ENCODE results near the gene TXNDC17.

The TXNDC17 gene

DNA sequence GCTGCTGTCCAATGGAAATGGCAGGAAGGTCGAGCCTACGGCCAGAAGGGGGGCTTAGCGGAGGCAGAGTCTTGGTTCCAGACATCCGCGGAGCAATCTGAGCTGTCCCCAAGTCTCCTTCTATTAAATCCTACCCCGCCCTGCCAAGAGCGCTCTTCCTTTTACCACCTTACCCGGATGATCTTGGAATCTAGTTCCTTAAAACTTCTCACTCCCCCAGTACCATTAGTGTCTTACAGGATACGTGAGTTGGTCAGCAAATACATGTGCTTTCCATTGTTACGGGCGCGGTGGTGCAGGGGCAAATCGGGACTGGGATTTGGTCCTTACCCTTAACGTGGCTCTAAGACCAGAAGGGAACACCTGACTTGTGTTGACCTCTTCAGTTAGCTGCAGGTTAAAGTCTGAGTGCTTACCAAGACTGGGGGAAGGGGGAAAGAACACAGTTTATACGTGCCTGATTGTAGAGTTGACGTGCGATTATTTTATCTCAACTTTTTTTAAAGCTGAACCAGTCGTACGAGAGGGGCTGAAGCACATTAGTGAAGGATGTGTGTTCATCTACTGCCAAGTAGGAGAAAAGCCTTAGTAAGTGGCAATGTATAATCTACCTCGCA, 495 bp downstream of the TXNDC17 start:
- TF ChIP-seq, protein P1, sequence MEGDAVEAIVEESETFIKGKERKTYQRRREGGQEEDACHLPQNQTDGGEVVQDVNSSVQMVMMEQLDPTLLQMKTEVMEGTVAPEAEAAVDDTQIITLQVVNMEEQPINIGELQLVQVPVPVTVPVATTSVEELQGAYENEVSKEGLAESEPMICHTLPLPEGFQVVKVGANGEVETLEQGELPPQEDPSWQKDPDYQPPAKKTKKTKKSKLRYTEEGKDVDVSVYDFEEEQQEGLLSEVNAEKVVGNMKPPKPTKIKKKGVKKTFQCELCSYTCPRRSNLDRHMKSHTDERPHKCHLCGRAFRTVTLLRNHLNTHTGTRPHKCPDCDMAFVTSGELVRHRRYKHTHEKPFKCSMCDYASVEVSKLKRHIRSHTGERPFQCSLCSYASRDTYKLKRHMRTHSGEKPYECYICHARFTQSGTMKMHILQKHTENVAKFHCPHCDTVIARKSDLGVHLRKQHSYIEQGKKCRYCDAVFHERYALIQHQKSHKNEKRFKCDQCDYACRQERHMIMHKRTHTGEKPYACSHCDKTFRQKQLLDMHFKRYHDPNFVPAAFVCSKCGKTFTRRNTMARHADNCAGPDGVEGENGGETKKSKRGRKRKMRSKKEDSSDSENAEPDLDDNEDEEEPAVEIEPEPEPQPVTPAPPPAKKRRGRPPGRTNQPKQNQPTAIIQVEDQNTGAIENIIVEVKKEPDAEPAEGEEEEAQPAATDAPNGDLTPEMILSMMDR (IDR thresholded peaks at IDR 0.05; ENCODE audit: borderline replicate concordance, insufficient read depth, low read depth, low read length), result no peak
- peak overlapping the region; percentile 69 for H3K4me3 ChIP-seq (ENCODE audit: low read depth, low read length)

DNA sequence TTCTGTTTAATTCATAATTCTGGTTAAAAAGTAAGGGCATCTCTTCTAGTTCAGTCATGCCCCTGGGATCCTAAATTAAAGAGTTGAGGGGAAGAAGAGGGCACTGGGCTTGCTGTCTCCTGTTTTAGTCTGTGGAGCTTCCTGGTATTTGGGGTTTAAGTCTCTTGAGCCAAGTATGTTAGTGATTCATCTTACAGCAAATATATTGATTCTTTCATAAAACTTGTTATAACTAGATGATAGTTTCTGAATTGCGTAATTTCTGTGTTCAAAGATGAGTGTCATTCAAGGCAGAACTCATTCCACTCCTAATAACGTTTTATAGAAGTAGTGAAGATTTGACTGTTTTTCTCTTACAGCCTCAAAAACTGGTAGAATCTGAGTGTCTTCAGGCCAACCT, 1.7 kb downstream of the TXNDC17 start:
- H3K4me3 ChIP-seq (ENCODE audit: low read depth, low read length), result no peak overlapping the region

DNA sequence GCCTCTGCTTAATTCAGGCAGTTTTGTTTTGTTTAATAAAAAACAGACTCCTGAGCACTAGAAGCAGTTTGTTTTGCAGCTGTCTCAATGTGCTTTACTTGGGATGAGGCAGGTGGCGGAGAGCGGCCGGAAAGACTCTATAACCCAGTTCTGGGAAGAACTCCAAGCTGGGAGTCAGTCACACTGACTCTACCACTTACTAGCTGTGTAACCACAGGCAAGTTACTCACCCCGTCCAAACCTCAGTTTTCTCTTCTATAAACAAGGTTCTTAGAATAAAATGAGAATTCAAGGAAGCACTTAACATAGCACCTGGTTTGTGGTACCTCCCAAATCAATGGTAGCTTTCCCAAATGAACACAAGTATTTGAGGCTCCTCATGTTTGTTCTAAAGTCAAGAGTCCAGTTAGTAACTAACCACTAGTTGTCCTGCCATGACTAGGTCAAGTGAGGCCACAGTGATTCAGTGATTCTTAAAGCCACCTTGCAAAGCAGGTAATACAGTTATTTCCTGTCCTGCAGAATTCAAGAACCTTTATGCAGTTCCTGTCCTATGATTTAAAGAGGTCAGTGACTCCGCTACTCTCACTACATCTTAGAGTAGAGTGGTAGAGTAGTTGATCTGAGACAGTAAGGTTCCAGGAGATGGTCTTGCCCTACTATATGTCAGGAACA, 2.7 kb downstream of the TXNDC17 start:
- no peak overlapping the region for H3K4me3 ChIP-seq (ENCODE audit: low read depth, low read length)
- TF ChIP-seq, protein P1 (IDR thresholded peaks at IDR 0.05; ENCODE audit: borderline replicate concordance, insufficient read depth, low read depth, low read length), result no peak

More for the DNA sequence above, 1.7 kb downstream of the TXNDC17 start:
- TF ChIP-seq, protein P1 (IDR thresholded peaks at IDR 0.05; ENCODE audit: borderline replicate concordance, insufficient read depth, low read depth, low read length), result no peak

DNA sequence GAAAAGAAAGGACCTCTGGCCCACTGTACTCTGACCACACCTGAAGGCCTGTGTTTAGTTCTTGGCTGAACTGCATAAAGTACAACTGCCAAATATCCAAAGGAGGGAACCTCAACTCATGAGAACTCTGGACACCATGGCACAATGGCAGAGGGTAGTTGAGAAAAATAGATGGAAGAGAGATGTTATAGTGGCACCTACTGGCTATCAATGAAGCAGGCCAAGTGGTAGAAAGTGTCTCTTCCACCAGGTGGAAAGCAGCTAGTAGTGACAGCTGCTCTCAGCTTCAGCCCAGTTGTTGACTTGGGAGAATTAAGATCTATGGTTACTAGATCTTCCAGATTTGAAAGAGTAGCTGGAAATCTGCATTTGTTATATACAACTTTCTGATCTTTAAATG, 7.3 kb downstream of the TXNDC17 start:
- TF ChIP-seq, protein P1 (IDR thresholded peaks at IDR 0.05; ENCODE audit: borderline replicate concordance, insufficient read depth, low read depth, low read length), result no peak
- H3K4me3 ChIP-seq (ENCODE audit: low read depth, low read length), result no peak overlapping the region

DNA sequence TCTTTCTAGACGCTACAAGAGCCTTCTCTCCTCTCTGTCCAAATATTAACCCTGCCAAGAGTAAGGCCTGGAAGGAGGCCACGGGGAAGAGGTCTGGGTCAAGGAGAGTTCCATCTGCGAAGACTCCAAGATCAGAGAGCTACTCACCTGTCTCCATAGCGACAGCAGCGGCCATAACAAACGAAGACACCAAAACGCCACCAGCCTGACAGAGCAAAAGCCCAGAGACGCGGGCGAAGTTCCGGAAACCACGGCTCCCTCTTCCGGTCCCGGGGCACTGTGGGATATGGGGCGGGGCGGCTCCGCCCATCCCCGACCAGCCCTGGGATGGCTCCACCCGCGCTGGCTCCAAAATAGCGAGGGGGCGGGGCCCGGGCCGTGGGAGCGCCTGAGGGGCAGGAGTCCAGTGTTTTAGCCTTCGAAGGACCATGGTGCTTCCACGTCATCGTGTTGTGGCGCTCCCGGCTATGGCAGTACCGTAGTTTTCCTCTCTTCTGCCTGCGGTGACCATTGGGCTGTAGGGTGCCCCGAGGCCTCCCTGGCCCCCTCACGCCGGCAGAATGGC, 10.6 kb downstream of the TXNDC17 start, which contains the start of the genes C17orf100 and MED31:
TSS of gene C17orf100 (plus strand) at position 409 of the 565 bp plus-strand sequence. CDS start at position 561, 152 bp downstream.
TSS of gene MED31 (minus strand) at position 252 of the 565 bp plus-strand sequence. CDS start at position 175, 77 bp downstream.
- TF ChIP-seq, protein P1 (IDR thresholded peaks at IDR 0.05; ENCODE audit: borderline replicate concordance, insufficient read depth, low read depth, low read length), result no peak

DNA sequence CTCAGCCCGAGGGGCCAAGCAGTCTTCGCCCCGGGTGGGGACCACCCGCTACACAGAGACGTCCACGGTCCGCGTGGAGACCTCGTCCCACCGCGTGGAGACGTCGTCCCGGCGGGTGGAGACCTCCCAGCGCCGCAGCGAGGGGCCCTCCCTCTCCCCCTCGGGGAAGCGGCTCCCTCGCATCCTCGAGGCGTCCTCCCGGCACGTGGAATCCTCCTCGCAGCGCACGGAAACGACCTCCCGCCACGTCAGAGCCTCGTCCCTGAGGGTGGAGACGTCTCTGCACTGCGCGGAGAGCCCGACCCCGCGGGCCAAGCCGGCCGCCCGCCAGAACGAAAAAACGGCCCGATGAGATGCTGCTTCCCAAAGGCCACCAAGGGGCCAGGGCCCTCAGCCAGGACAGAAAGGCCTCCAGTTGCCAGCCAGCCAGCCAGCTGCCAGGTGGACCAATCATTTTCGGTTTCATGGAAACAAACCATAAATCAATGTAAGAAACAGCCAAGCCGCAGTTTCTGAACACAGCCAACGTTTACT, 11.1 kb downstream of the TXNDC17 start:
- TF ChIP-seq, protein P1 (IDR thresholded peaks at IDR 0.05; ENCODE audit: borderline replicate concordance, insufficient read depth, low read depth, low read length), result no peak
- peak overlapping the region; percentile 61 for H3K4me3 ChIP-seq (ENCODE audit: low read depth, low read length)

More for the DNA sequence above, 10.6 kb downstream of the TXNDC17 start, which contains the start of the genes C17orf100 and MED31:
- peak within 1 kb of the TSS; percentile 61 for H3K4me3 ChIP-seq (ENCODE audit: low read depth, low read length)
